Activated CD8-positive, alpha-beta T cell treated with anti-CD3 and anti-CD28 coated beads for 36 hours (primary cell): Measurements from ENCODE around the gene UBE2D2. TPM values are rescaled to one million over a fixed set of nuclear protein-coding genes. Genes with fewer than 3 reads are reported as not detected.

ENCODE experiments used
- ATAC-seq: fragments of 200-7000 bp; cut with Tn5 transposase; one replicate; pipeline ENCODE4 v1.10.0; 2021; ENCODE audit warnings: mild to moderate bottlenecking, moderate library complexity
- CTCF ChIA-PET: fragments of 350-600 bp; sonication (Branson Sonifier 250); formaldehyde crosslinking; loops from one replicate; lab custom pipeline; 2021; ENCODE audit warnings: antibody characterized with exemption; lab: Charles Lee
- POLR2A ChIA-PET: fragments of 350-600 bp; sonication (Branson Sonifier 250); formaldehyde crosslinking; loops from one replicate; lab custom pipeline; 2021; ENCODE audit warnings: antibody characterized with exemption; lab: Charles Lee
- DNase-seq: peaks from one replicate; pipeline ENCODE4 v3.0.0-alpha.2; 2020
- H3K27ac Mint-ChIP-seq: one replicate; pipeline ENCODE4 v1.8.0; 2021; ENCODE audit warnings: mild to moderate bottlenecking, mixed read lengths
- H3K27me3 Mint-ChIP-seq: one replicate; pipeline ENCODE4 v1.8.0; 2021; ENCODE audit warnings: mixed read lengths
- H3K36me3 Mint-ChIP-seq: one replicate; pipeline ENCODE4 v1.8.0; 2021; ENCODE audit warnings: low read depth, mixed read lengths
- H3K4me1 Mint-ChIP-seq: one replicate; pipeline ENCODE4 v1.8.0; 2021; ENCODE audit warnings: low read depth, mixed read lengths
- H3K4me3 Mint-ChIP-seq: one replicate; pipeline ENCODE4 v1.8.0; 2021; ENCODE audit warnings: mild to moderate bottlenecking, moderate library complexity, mixed read lengths
- H3K9me3 Mint-ChIP-seq: one replicate; pipeline ENCODE4 v1.8.0; 2021; ENCODE audit warnings: mixed read lengths
- intact Hi-C: fragments of 100-400 bp; cut with micrococcal nuclease; formaldehyde crosslinking; loops from one replicate; pipeline ENCODE4 v1.10.0; 2022
- total RNA-seq, 2 experiments: library from RNA; stranded (reverse); gene quantifications; one replicate each; pipeline ENCODE4 v1.2.3, GENCODE V29; 2021
- TF ChIP-seq, protein P1 (sequence below): fragments of 200-600 bp; IDR thresholded peaks from one replicate; pipeline ENCODE4 v1.8.0; 2022; ENCODE audit warnings: antibody characterized with exemption, mild to moderate bottlenecking

The UBE2D2 gene
- total RNA-seq, 2 experiments from 2014 or later, result 239 to 253 TPM

DNA sequence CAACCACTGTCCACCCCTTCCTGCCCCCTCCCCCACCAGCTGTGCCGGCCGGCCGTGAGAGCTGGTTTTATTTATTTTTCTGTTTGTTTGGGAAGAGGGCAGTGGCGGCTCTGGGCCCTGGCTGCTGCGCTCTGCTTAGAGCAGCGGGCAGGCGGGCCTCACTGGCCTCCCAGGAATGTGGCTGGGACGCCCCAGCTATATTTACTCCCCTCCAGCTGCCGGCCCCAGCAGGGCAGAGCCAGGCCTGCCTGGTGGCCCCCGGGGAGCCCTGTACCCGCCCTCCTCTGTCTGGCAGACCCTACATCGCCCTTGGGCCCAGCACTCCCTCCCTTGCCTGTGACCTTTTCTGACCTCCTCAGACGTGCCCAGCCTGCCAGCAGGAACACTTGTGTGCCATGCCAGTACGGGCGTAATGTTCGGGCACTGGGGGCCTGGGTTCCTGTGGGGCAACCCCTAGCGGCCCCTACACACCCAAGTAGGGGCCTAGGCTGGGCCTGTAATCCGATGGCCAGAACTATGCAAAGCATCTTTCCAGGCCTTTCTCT, 94.7 kb downstream of the UBE2D2 start:
- Mint-ChIP-seq H3K4me1 (peaks cover 55% of the 10 kb centered on the region), H3K9me3 (no peaks in the 10 kb centered on the region), H3K27ac (no peak overlapping the region), H3K36me3 (no peaks in the 10 kb centered on the region), H3K27me3 (peaks cover 19% of the 10 kb centered on the region), H3K4me3 (no peak overlapping the region)
- POLR2A ChIA-PET, result interaction anchor here (1.5 to 11.4 kb wide), 2 partner anchors 8 to 20 kb away, joined by 4 to 87 read pairs; no protein-coding TSS in a partner anchor
- no peak for DNase-seq
- intact Hi-C loops, result no loop called here
- CTCF ChIA-PET, result no interaction called here
- no peak for ATAC-seq
- TF ChIP-seq, protein P1, sequence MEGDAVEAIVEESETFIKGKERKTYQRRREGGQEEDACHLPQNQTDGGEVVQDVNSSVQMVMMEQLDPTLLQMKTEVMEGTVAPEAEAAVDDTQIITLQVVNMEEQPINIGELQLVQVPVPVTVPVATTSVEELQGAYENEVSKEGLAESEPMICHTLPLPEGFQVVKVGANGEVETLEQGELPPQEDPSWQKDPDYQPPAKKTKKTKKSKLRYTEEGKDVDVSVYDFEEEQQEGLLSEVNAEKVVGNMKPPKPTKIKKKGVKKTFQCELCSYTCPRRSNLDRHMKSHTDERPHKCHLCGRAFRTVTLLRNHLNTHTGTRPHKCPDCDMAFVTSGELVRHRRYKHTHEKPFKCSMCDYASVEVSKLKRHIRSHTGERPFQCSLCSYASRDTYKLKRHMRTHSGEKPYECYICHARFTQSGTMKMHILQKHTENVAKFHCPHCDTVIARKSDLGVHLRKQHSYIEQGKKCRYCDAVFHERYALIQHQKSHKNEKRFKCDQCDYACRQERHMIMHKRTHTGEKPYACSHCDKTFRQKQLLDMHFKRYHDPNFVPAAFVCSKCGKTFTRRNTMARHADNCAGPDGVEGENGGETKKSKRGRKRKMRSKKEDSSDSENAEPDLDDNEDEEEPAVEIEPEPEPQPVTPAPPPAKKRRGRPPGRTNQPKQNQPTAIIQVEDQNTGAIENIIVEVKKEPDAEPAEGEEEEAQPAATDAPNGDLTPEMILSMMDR, result no peak

DNA sequence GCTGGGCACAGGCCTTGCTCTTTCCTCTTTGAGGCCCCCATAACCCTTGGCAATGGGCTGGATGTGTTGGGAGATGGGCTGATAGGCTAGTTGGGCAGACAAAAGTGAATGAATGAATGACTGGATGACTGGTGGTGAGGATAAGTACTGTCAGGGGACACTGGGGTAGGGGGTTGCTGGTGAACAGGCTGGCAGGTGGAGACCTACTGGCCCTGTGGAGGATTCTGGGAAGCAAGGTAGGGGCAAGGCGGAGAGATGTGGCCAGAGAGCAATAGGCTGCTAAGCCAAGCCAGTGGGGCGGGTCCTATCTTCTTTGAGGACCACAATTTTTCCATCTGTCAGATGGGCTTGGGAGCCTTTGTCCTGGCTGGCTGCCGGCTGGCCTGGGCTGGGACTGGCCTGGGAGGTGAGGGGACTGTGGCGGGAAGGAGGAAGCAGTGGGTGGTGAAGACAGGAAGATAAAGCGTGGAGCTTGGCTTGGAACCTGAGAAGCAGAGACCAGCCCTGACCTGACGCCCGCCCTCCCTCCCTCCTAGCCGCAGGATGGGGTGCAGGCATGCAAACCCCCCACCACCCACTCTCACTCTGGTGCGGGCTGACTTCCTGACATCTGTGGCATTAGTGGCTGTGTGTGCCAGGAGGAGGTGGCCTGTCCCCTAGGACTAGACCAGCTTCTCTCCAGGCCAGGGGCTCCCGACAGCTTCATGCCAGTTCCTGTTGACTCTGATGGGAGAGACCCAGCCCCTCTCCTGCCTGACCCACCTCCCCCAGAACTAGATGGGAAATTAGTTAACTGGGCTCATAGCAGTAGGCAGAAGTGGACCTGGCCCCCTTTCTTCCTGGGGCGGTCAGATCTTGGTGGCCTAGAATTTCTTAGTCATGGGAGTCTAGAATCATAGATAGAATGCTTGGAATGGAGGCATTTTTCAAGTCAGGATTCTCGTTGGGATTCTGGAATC, 96.5 kb downstream of the UBE2D2 start:
- Mint-ChIP-seq H3K27ac (no peak overlapping the region), H3K4me3 (no peak overlapping the region), H3K9me3 (no peaks in the 10 kb centered on the region), H3K36me3 (no peaks in the 10 kb centered on the region), H3K27me3 (peaks cover 9% of the 10 kb centered on the region), H3K4me1 (peaks cover 40% of the 10 kb centered on the region)
- ATAC-seq (no peak), DNase-seq (no peak)
- CTCF ChIA-PET, result interaction anchor here (0.7 to 2.7 kb wide), 7 partner anchors 9 to 115 kb away, joined by 3 to 6 read pairs (median 4); no protein-coding TSS in a partner anchor
- intact Hi-C loops, result no loop called here
- TF ChIP-seq, protein P1, result no peak
- POLR2A ChIA-PET, result interaction anchor here (1.0 to 1.4 kb wide), 4 partner anchors 10 to 22 kb away, joined by 3 to 4 read pairs (median 4); no protein-coding TSS in a partner anchor

GRCh38 chr5:139658501-139658927, 97.4 kb downstream of the UBE2D2 start:
- Mint-ChIP-seq H3K4me1 (peaks cover 35% of the 10 kb centered on the region), H3K27ac (peak overlapping the region; percentile 16), H3K9me3 (no peaks in the 10 kb centered on the region), H3K27me3 (peaks cover 4% of the 10 kb centered on the region), H3K36me3 (no peaks in the 10 kb centered on the region), H3K4me3 (no peak overlapping the region)
- ATAC-seq, result no peak
- intact Hi-C loops, result no loop called here
- CTCF ChIA-PET, result interaction anchor here (0.7 to 2.7 kb wide), 7 partner anchors 8 to 115 kb away, joined by 3 to 6 read pairs (median 4); no protein-coding TSS in a partner anchor
- no peak for DNase-seq
- TF ChIP-seq, protein P1, result no peak
- POLR2A ChIA-PET, result interaction anchor here (1.0 to 1.4 kb wide), 4 partner anchors 9 to 23 kb away, joined by 3 to 4 read pairs (median 4); no protein-coding TSS in a partner anchor

DNA sequence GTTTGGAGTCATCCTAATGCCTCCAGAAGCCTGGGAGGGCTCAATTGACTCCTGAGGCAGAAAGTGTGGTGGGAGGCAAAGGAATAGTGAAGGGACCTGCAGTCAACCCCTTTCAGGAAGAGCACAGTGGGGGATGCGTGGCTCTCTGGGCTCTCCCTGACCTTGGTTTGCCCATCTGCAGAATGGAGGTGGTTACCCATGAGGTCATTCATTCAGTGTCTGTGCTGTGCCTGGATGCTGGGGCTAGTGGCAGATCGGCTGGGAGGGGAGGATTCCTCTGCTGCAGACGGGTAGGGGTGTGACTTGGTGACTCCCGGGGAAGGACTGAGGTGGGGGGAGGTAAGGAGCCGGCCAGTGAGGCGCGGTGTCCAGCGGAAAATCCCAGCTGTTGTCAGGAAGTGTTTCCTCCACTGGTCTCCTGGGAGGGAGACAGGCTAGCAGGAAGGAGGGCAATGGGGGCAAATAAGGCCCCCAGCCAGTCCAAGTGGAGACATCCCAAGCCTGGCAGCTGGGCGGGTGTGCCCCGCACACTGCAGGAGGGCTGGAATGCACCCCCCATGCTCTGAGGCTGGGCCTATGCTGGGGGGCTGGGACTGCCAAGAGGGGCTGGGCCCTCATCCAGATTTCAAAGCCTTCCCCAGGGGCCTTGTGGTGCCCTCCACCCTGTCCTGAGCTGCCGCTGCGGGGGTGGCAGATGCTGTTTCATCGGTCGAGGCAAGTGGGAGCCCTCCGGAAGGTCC, 98.0 kb downstream of the UBE2D2 start:
- ChIA-PET CTCF (interaction anchor here (0.7 to 2.7 kb wide), 8 partner anchors 8 to 116 kb away, joined by 3 to 6 read pairs (median 4); no protein-coding TSS in a partner anchor), POLR2A (interaction anchor here (1.1 to 1.4 kb wide), 2 partner anchors 9 to 11 kb away, joined by 3 to 4 read pairs; no protein-coding TSS in a partner anchor)
- TF ChIP-seq, protein P1, result no peak
- Mint-ChIP-seq H3K36me3 (no peaks in the 10 kb centered on the region), H3K9me3 (no peaks in the 10 kb centered on the region), H3K27me3 (peaks cover 4% of the 10 kb centered on the region), H3K4me1 (peaks cover 35% of the 10 kb centered on the region), H3K4me3 (no peak overlapping the region), H3K27ac (peak overlapping the region; percentile 16)
- intact Hi-C loops, result no loop called here
- ATAC-seq (no peak), DNase-seq (no peak)
